Trophoblast cell (in vitro differentiated cells and primary cell): ENCODE results near the gene WWC2.
A peak's percentile ranks its signal among the peaks of the same experiment; 100 is the strongest.

ENCODE experiments used
- DNase-seq, 2 donors: peaks; one replicate each; pipeline ENCODE4 v3.0.0-alpha.2; 2016
- H2AFZ ChIP-seq: 2 replicates; pipeline ENCODE4 v1.6.1; 2013; ENCODE audit warnings: low read length, moderate library complexity, mild to moderate bottlenecking; ENCODE audit not compliant: insufficient read depth, poor library complexity
- H2AK5ac ChIP-seq: 2 replicates; pipeline ENCODE4 v1.6.1; 2013; ENCODE audit warnings: mild to moderate bottlenecking, low read length
- H2BK120ac ChIP-seq: 2 replicates; pipeline ENCODE4 v1.6.1; 2013; ENCODE audit warnings: low read length, mild to moderate bottlenecking, moderate library complexity; ENCODE audit not compliant: insufficient read depth, poor library complexity
- H2BK12ac ChIP-seq: 2 replicates; pipeline ENCODE4 v1.6.1; 2013; ENCODE audit warnings: mild to moderate bottlenecking, low read length, moderate library complexity
- H2BK5ac ChIP-seq: 2 replicates; pipeline ENCODE4 v1.6.1; 2013; ENCODE audit warnings: low read length, low read depth, moderate library complexity, mild to moderate bottlenecking; ENCODE audit not compliant: poor library complexity
- H3K14ac ChIP-seq: 2 replicates; pipeline ENCODE4 v1.6.1; 2013; ENCODE audit warnings: mild to moderate bottlenecking, low read length
- H3K18ac ChIP-seq: 2 replicates; pipeline ENCODE4 v1.6.1; 2013; ENCODE audit warnings: mild to moderate bottlenecking, low read length
- H3K23ac ChIP-seq: 2 replicates; pipeline ENCODE4 v1.6.1; 2013; ENCODE audit warnings: low read length
- H3K27ac ChIP-seq: 2 replicates; pipeline ENCODE4 v1.5.1; 2013; ENCODE audit warnings: low read depth, mild to moderate bottlenecking, inconsistent platforms, low read length, moderate library complexity
- H3K27me3 ChIP-seq: 2 replicates; pipeline ENCODE4 v1.6.1; 2013; ENCODE audit warnings: inconsistent platforms, mild to moderate bottlenecking, low read length, moderate library complexity; ENCODE audit not compliant: insufficient read depth
- H3K36me3 ChIP-seq, 2 experiments: 1 replicate in 1 of 2; 2 replicates in 1 of 2; pipeline ENCODE4 v1.6.1; 2013; ENCODE audit warnings: low read length in 2 of 2, mild to moderate bottlenecking in 2 of 2, moderate library complexity in 1 of 2; ENCODE audit not compliant: insufficient read depth in 2 of 2, control insufficient read depth in 1 of 2
- H3K4ac ChIP-seq: 2 replicates; pipeline ENCODE4 v1.6.1; 2013; ENCODE audit warnings: low read depth, mild to moderate bottlenecking, low read length, moderate library complexity
- H3K4me1 ChIP-seq, 2 experiments: 1 replicate in 1 of 2; 2 replicates in 1 of 2; pipeline ENCODE4 v1.6.1; 2013; ENCODE audit warnings: low read length in 2 of 2, mild to moderate bottlenecking in 2 of 2, moderate library complexity in 1 of 2; ENCODE audit not compliant: insufficient read depth in 2 of 2, control insufficient read depth in 1 of 2
- H3K4me2 ChIP-seq: 2 replicates; pipeline ENCODE4 v1.6.1; 2013; ENCODE audit warnings: inconsistent platforms, mild to moderate bottlenecking, low read length, moderate library complexity
- H3K4me3 ChIP-seq: 2 replicates; pipeline ENCODE4 v1.5.1; 2013; ENCODE audit warnings: mild to moderate bottlenecking, low read depth, low read length, inconsistent platforms
- H3K79me1 ChIP-seq: one replicate; pipeline ENCODE4 v1.6.1; 2013; ENCODE audit warnings: low read length
- H3K79me2 ChIP-seq: 2 replicates; pipeline ENCODE4 v1.6.1; 2013; ENCODE audit warnings: low read length, mild to moderate bottlenecking; ENCODE audit not compliant: control insufficient read depth, insufficient read depth, poor library complexity
- H3K9ac ChIP-seq: 2 replicates; pipeline ENCODE4 v1.6.1; 2013; ENCODE audit warnings: mild to moderate bottlenecking, low read length
- H3K9me3 ChIP-seq: 2 replicates; pipeline ENCODE4 v1.6.1; 2013; ENCODE audit warnings: low read depth, mild to moderate bottlenecking, control low read depth, inconsistent platforms, low read length; ENCODE audit not compliant: insufficient read depth
- H4K12ac ChIP-seq: 2 replicates; pipeline ENCODE4 v1.6.1; 2013; ENCODE audit warnings: low read depth, mild to moderate bottlenecking, low read length, moderate library complexity
- H4K8ac ChIP-seq: 2 replicates; pipeline ENCODE4 v1.6.1; 2013; ENCODE audit warnings: low read depth, mild to moderate bottlenecking, low read length, moderate library complexity
- H4K91ac ChIP-seq: one replicate; pipeline ENCODE4 v1.6.1; 2013; ENCODE audit warnings: low read depth, mild to moderate bottlenecking, low read length, moderate library complexity
- WGBS: extraction: QIAGEN DNeasy Blood & Tissue Kit; methylation state at CpG from one replicate; pipeline ENCODE4 v1.1.7; 2013; ENCODE audit warnings: missing lambda C conversion rate; ENCODE audit not compliant: insufficient read length, insufficient coverage; ENCODE audit errors: extremely low coverage; 5-methylcytosine and 5-hydroxymethylcytosine counted together

WWC2 gene

GRCh38 chr4:183132865-183133264, 33.8 kb downstream of the WWC2 start:
- H2BK12ac ChIP-seq, result no peak overlapping the region
- H2AFZ ChIP-seq, result no peak overlapping the region
- no peak overlapping the region for H3K4me2 ChIP-seq
- no peak overlapping the region for H3K9ac ChIP-seq
- H3K9me3 ChIP-seq, result no peaks in the 10 kb centered on the region
- H4K91ac ChIP-seq, result no peak overlapping the region
- H3K4ac ChIP-seq, result peak overlapping the region; percentile 55
- no peaks in the 10 kb centered on the region for H3K27me3 ChIP-seq
- no peak overlapping the region for H2AK5ac ChIP-seq
- no peak overlapping the region for H4K8ac ChIP-seq
- H3K4me3 ChIP-seq, result no peak overlapping the region
- no peak overlapping the region for H2BK120ac ChIP-seq
- H3K4me1 ChIP-seq, result no peaks in the 10 kb centered on the region
- no peak overlapping the region for H3K23ac ChIP-seq
- no peak overlapping the region for H4K12ac ChIP-seq
- H3K79me1 ChIP-seq, result no peaks in the 10 kb centered on the region
- H3K14ac ChIP-seq, result no peak overlapping the region
- no peaks in the 10 kb centered on the region for H3K36me3 ChIP-seq
- no peaks in the 10 kb centered on the region for H3K79me2 ChIP-seq
- no peak overlapping the region for H3K18ac ChIP-seq
- no peak overlapping the region for H3K27ac ChIP-seq
- DNase-seq, result no peak
- no peak overlapping the region for H2BK5ac ChIP-seq

- Histone ChIP-seq H3K27me3 (no peaks in the 10 kb centered on the region), H3K4ac (peak overlapping the region; percentile 69), H3K4me2 (no peak overlapping the region), H3K9ac (no peak overlapping the region), H3K23ac (no peak overlapping the region), H3K18ac (no peak overlapping the region), H2BK5ac (no peak overlapping the region), H3K4me3 (no peak overlapping the region), H2BK12ac (no peak overlapping the region), H2AFZ (no peak overlapping the region), H3K79me2 (peaks cover 1% of the 10 kb centered on the region), H4K12ac (no peak overlapping the region), H3K14ac (no peak overlapping the region), H4K91ac (no peak overlapping the region), H3K27ac (no peak overlapping the region), H2BK120ac (no peak overlapping the region), H3K36me3 (no peaks in the 10 kb centered on the region), H4K8ac (no peak overlapping the region), H3K4me1 (peaks cover 0 to 4% of the 10 kb centered on the region in 2 experiments), H3K9me3 (no peaks in the 10 kb centered on the region), H2AK5ac (no peak overlapping the region), H3K79me1 (no peaks in the 10 kb centered on the region)
- no CpG with 5 or more reads among the region's 3 CpGs for WGBS
- no peak for DNase-seq
These were observed 37.8 kb downstream of the WWC2 start for GRCh38 chr4:183136855-183137254.

GRCh38 chr4:183139058-183139750, 40.1 kb downstream of the WWC2 start:
- H3K79me1 ChIP-seq, result no peaks in the 10 kb centered on the region
- H4K91ac ChIP-seq, result no peak overlapping the region
- no peak overlapping the region for H2BK120ac ChIP-seq
- no peak overlapping the region for H3K14ac ChIP-seq
- H2AFZ ChIP-seq, result no peak overlapping the region
- no peaks in the 10 kb centered on the region for H3K9me3 ChIP-seq
- H3K27ac ChIP-seq, result no peak overlapping the region
- no peak overlapping the region for H3K23ac ChIP-seq
- no peaks in the 10 kb centered on the region for H3K36me3 ChIP-seq
- H3K27me3 ChIP-seq, result no peaks in the 10 kb centered on the region
- H3K18ac ChIP-seq, result no peak overlapping the region
- WGBS, result no CpG with 5 or more reads among the region's 4 CpGs
- peaks cover 1% of the 10 kb centered on the region for H3K79me2 ChIP-seq
- H2BK5ac ChIP-seq, result no peak overlapping the region
- H4K12ac ChIP-seq, result no peak overlapping the region
- H3K4me1 ChIP-seq, result peaks cover 0 to 6% of the 10 kb centered on the region in 2 experiments
- peak overlapping the region; percentile 54 for H3K4ac ChIP-seq
- H4K8ac ChIP-seq, result no peak overlapping the region
- H2AK5ac ChIP-seq, result no peak overlapping the region
- H3K4me3 ChIP-seq, result no peak overlapping the region
- no peak overlapping the region for H3K4me2 ChIP-seq
- no peak overlapping the region for H2BK12ac ChIP-seq
- no peak overlapping the region for H3K9ac ChIP-seq
- no peak for DNase-seq

- H3K27ac ChIP-seq, result no peak overlapping the region
These were observed 41.0 kb downstream of the WWC2 start for GRCh38 chr4:183139972-183140570.

More at GRCh38 chr4:183139972-183140570, 41.0 kb downstream of the WWC2 start:
- Histone ChIP-seq H4K8ac (no peak overlapping the region), H2AK5ac (no peak overlapping the region), H3K4ac (peak overlapping the region; percentile 40), H3K9me3 (no peaks in the 10 kb centered on the region), H2AFZ (no peak overlapping the region), H3K4me1 (peaks cover 0 to 8% of the 10 kb centered on the region in 2 experiments), H4K91ac (no peak overlapping the region), H4K12ac (no peak overlapping the region), H3K79me1 (no peaks in the 10 kb centered on the region), H3K27me3 (no peaks in the 10 kb centered on the region), H3K14ac (no peak overlapping the region), H3K23ac (no peak overlapping the region), H3K4me3 (no peak overlapping the region), H3K36me3 (no peaks in the 10 kb centered on the region), H2BK12ac (no peak overlapping the region), H2BK120ac (no peak overlapping the region), H3K9ac (no peak overlapping the region), H3K79me2 (peaks cover 1% of the 10 kb centered on the region), H3K18ac (no peak overlapping the region), H2BK5ac (no peak overlapping the region), H3K4me2 (no peak overlapping the region)
- DNase-seq, result no peak
- WGBS, result no CpG with 5 or more reads among the region's 9 CpGs
